HG03159 (cell line): ENCODE measurements around the gene BTBD16.

Experiments used
- ATAC-seq: cut with Tn5 transposase; IDR thresholded peaks from one replicate; pipeline ENCODE4 v1.9.1; 2021; ENCODE audit warnings: mild to moderate bottlenecking, moderate library complexity; ENCODE audit not compliant: unreplicated experiment

BTBD16 gene

DNA sequence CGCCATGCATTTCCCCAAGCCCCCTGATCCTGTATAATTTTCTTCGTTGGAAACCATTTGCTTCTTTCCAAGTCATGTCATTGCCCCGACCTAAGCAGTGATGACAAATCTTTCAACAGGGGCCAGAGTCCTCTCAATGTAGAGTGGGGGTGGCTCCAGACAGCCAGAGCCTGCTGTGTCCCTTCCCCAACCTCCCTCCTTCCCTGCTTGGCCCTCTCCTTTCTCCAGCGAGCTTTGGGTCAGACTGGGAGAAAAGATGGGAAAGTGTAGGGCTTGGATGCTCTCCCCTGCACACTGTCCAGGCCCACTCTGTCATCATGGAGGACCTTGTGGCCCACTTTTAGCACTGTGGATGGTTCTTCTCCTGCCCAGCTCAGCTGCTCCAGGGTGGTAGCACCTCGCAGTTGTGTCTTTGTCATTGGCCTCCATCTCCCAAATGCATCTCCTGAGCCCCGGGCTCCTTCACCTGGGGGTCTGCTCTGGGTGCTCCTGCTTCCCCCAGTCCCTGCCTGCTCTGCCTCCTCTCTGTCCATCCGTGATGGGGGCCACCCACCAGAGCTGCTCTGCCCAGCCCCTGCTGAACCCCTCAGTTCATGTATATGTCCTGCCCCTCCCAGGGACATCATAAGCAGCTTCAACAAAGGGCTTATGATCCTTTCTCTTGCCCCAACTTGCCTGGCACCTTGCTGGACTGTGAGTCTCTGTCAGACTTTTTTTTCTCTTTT is 37.5 kb downstream of the BTBD16 start:
- no peak for ATAC-seq

- no peak for ATAC-seq
These were observed 39.4 kb downstream of the BTBD16 start for GRCh38 chr10:122310311-122311050.

DNA sequence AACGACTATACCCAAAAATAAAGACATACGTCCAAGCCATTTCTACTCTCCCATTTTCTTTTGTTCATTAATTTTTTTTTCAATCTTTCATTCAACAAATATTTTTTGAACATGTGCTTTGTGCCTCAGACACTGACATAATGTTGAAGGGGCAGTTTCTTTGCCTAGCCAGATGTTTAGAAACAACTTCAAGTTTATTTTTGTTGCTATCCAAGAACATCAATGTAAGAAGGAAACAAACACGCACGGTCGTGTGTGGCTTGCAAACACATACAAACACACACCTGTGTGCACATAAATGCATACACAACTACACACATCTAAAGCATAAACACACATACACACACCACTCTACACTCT is 39.9 kb downstream of the BTBD16 start:
- ATAC-seq: no peak

DNA sequence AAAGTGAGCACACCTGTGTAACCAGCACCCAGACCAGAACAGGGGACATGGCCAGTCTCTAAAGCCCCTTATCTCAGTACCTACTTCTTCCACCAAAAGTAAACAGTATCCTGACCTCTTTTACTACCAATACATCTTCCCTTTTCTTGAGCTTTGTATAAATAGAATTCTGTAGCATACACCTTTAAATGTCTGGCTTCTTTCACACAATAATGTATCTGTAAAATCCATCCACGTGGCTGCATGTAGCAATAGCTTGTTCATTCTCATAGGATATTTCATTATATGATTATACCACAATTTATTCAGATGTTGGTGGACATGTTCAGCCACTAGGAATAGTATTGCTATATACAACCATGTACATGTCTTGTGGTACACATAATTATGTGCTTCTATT is 40.6 kb downstream of the BTBD16 start:
- ATAC-seq: no peak

GRCh38 chr10:122316224-122316884 is 45.3 kb downstream of the BTBD16 start:
- ATAC-seq: no peak

DNA sequence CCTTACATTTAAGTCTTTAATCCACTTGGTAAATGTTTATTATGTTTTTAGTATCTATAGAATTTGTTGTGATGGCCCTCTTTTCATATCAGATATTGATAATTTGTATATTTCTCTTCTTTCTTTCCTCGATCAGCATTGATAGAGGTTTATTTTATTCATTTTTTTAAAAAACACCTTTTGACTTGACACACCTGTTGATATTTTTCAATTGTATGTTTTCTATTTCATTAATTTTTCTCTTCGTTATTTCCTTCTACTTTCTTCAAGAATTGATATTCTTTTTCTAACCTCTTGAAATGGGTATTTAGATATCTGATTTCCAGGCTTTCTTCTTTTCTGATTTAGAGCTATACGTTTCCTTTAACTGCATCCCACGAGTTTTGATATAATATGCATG is 50.9 kb downstream of the BTBD16 start:
- no peak for ATAC-seq

DNA sequence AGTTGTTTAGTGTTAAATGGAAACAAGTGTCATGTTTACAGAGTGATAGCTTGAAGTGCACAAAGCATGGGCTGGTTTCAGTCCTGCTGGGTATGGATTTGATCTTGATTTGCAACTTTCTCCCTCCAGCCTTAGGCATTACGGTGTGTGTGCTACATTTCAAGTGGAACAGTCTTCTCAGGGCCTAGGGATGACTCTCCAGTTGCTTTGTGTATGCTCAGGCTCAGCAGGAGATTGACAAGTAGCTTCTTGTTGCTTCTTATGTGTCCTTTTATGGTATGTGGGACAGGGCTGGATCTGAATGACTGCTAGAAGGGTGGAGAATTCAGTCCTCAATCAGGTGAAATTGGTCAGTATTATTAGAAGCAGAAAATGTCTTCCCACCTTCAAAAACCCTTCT is 52.1 kb downstream of the BTBD16 start:
- ATAC-seq: no peak

DNA sequence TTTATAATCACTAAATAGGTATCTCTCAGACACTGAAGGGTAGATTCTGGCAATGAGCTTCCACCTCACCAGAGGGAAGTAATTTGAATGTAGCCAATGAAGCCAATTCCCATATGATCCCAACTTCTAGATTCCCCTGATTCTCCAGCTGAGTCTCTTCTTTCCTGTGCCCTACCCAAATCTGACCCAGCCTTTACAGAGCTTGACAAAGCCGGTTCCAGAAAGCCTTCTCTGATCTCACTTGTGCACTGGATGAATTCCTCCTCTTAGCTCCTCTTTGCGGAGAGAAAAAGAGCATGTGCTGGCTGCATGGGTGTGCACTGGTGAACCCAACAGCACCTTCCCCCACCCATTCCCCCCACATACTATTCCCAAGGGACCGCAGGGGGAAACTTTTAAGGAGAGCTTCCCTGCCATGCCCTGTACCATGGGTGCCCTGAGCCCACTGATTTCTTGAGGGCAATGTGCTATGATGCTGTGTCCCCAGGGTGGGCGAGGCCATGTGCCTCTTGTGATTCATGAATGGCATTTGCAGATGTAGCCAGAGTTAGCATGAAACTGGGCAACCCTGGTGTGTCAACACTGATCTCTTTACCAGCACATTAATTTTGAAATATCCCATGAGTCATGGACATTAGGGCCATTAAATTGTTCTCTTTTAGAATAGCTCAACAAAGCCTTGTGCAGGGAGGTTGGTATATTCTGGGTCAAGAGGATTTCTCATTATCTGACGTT is 53.0 kb downstream of the BTBD16 start:
- ATAC-seq: no peak

DNA sequence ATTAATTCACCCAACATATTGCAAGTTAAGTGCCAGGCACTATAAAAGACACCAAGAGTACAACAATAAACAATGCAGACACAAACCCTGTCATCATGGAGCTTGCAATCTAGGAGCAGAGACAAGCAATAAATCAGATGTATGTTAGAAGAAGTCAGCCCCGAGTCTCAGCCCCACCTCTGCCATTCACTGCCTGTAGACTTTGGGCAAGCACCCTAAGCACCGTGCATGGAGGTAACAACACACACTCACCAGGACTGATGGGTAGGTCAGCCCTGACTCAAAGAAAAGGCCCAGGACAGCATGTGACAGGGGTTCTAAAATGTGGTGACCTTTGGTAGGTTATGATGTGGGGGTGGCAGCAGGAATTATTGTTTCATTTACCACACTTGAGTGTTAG is 54.1 kb downstream of the BTBD16 start:
- ATAC-seq: no peak

DNA sequence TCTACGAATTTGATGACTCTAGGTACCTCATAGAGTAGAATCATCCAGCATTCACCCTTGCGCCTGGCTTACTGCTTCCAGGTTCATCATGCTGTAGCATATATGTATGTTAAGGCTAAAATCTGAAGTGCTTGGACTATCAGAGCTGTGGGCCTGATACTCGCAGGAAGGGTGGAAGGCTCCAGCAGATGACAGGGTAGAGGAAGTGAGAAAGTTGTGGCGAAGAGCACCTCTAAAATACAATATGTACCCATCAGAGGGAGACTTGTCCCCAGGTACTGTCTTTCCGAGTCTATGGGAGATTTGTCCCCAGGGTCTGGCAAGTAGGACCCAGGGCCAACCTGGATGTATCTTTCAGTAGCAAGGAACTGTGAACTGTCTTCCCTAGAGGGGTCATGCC is 55.3 kb downstream of the BTBD16 start:
- no peak for ATAC-seq

DNA sequence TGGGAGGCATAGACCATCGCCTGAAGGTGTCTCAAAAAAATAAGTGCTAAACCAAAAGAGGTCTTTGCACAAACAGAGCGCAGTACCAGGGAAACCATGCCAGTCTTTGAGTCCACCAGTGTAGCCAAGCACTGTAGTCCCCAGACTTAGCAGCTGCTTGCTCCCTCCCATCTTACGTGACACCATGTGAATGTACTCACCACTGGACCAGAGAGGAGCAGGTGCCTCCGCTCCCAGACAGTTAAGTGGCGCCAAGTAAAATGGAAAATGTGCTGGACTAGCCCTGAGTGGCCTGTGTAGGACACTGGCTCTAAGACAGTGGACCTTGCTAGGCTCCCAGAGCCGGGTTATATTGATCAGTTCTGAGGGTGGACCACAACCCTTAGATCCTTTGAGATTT is 55.7 kb downstream of the BTBD16 start:
- no peak for ATAC-seq

- no peak for ATAC-seq
These were observed 56.4 kb downstream of the BTBD16 start for GRCh38 chr10:122327237-122328206.

- no peak for ATAC-seq
These were observed 57.6 kb downstream of the BTBD16 start for GRCh38 chr10:122328676-122329075.

GRCh38 chr10:122329416-122329815 is 58.3 kb downstream of the BTBD16 start:
- ATAC-seq: no peak

DNA sequence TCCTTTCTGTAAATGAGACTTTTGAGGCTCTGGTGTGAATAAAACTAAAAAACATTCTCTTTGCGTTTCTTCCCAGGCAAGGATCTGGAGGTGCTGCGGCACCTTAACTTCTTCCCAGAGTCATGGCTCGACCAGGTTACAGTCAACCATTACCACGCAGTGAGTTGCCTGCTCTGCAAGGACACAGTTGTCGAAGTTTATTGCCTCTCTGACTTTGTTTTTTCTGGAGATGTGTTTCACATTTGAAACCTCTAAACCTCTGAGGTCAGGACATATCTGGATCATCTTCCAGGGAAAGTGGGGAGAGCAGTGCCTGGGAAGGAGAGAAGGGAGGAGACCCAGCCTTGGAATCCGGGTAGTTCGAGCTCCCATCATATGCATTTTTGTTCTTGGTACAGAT is 60.0 kb downstream of the BTBD16 start:
- no peak for ATAC-seq

DNA sequence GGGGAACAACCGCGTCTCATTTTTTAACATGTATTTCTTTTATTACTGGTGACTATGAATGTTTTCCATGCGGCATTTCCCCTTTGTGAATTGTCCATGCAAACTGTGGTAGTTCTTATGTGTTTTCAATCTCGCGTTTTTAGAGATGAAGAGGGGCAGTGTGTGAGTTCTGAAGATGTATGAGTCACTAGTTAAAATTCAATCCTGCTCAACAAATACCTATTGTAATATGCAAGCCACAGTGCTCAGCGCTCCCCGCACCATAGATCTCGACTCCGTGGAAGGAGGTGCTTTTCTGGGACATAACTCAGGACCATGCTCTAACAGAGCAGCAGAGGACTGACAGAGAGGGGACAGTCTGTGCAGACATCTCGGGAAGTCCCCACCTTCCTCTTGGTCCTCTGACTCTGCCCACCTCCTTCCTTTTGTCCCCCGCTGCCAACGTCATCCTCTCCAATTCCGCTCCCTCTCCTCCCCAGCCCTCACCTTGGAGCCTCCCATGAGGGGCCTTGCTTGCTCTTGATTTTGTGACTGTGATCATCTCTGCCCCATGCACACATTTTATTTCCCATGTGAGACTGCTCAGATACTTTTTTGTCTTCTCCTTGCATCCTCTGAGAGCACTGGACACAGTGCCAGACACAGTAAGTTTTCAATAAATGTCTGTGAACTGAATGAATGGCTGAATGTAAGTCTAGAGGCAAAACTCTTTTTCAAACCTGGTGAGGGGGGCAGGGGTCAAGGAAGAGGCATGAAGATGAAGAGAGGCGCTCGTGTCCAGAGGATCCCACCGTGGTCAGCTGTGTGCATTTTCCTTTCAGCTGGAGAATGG is 60.7 kb downstream of the BTBD16 start:
- no peak for ATAC-seq

DNA sequence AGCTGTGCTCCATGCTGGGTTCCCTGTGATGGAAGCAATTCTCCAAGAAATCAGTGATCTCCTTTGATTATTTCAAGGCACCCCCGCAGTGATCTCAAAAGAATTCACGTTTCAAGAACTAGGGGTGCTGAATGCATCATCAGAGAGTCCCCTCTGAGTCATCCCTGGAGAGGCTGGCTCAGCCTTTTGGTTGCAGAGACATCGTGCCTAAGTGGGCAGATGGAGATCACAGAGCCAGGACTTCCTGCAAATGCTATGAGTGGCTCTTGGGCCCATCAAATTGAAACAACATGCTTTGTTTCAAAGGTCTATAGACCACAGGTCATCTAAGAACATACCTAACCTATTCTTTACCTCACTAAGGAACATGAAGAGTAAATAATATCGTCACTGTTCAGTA is 61.9 kb downstream of the BTBD16 start:
- ATAC-seq: no peak

DNA sequence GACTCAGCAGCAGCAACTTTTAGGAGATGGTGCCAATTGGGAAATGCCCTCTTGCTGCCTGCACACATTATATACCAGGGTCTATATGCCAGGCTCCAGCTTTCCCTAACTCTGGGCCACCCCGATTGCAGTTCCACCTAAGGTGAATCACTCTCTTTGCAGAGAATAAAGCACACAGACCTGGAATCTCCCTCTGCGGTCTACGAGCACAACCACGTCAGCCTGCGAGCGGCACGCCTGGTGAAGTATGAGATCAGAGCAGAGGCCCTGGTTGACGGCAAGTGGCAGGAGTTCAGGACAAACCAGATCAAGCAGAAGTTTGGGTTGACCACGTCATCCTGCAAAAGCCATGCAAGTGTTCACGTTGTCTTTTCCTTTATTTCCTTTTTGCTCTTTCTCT is 65.2 kb downstream of the BTBD16 start:
- no peak for ATAC-seq

GRCh38 chr10:122336961-122337360 is 65.9 kb downstream of the BTBD16 start:
- no peak for ATAC-seq
